Measurements from ENCODE around the gene TRIM59.

The TRIM59 gene

GRCh38 chr3:160394009-160394392, 55.6 kb downstream of the TRIM59 start:
- no peak overlapping the region for H3K4me3 ChIP-seq (replicated peaks; ENCODE audit: low read depth, low read length)
- no peak for DNase-seq (ENCODE audit: low read depth)
- no peak for TF ChIP-seq CTCF (IDR thresholded peaks at IDR 0.05; ENCODE audit: low read length, missing control alignments)

- no peak for DNase-seq (ENCODE audit: low read depth)
- TF ChIP-seq CTCF (IDR thresholded peaks at IDR 0.05; ENCODE audit: low read length, missing control alignments) = no peak
- no peak overlapping the region for H3K4me3 ChIP-seq (replicated peaks; ENCODE audit: low read depth, low read length)
Measured at GRCh38 chr3:160393346-160394008, 56.1 kb downstream of the TRIM59 start.

GRCh38 chr3:160392798-160393197, 56.8 kb downstream of the TRIM59 start:
- H3K4me3 ChIP-seq (replicated peaks; ENCODE audit: low read depth, low read length) = no peak overlapping the region
- no peak for TF ChIP-seq CTCF (IDR thresholded peaks at IDR 0.05; ENCODE audit: low read length, missing control alignments)
- no peak for DNase-seq (ENCODE audit: low read depth)

GRCh38 chr3:160390565-160391138, 58.9 kb downstream of the TRIM59 start:
- H3K4me3 ChIP-seq (replicated peaks; ENCODE audit: low read depth, low read length) = no peak overlapping the region
- no peak for TF ChIP-seq CTCF (IDR thresholded peaks at IDR 0.05; ENCODE audit: low read length, missing control alignments)
- DNase-seq (ENCODE audit: low read depth) = no peak
